ENCODE data around the gene INHBE.

- TF ChIP-seq, protein P1, sequence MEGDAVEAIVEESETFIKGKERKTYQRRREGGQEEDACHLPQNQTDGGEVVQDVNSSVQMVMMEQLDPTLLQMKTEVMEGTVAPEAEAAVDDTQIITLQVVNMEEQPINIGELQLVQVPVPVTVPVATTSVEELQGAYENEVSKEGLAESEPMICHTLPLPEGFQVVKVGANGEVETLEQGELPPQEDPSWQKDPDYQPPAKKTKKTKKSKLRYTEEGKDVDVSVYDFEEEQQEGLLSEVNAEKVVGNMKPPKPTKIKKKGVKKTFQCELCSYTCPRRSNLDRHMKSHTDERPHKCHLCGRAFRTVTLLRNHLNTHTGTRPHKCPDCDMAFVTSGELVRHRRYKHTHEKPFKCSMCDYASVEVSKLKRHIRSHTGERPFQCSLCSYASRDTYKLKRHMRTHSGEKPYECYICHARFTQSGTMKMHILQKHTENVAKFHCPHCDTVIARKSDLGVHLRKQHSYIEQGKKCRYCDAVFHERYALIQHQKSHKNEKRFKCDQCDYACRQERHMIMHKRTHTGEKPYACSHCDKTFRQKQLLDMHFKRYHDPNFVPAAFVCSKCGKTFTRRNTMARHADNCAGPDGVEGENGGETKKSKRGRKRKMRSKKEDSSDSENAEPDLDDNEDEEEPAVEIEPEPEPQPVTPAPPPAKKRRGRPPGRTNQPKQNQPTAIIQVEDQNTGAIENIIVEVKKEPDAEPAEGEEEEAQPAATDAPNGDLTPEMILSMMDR (IDR thresholded peaks at IDR 0.05; ENCODE audit: borderline replicate concordance, extremely low read depth, low read length, poor library complexity, severe bottlenecking), result no peak
- TF ChIP-seq EZH2 (IDR thresholded peaks at IDR 0.05; ENCODE audit: borderline replicate concordance, low read depth, low read length, severe bottlenecking), result no peak
Measured at GRCh38 chr12:57450057-57450456, 5.0 kb upstream of the INHBE start.
